Stimulated activated CD8-positive, alpha-beta memory T cell treated with anti-CD3 and anti-CD28 coated beads, Interleukin-4, amount 100 ng/mL, for 1 hour (primary cell): ENCODE data around the gene GTF3C2.

Source experiments
- DNase-seq, 2 donors: peaks; one replicate each; pipeline ENCODE4 v3.0.0-alpha.2; 2020; ENCODE audit warnings: low read depth in 2 of 2, low spot score in 1 of 2

Gene GTF3C2, protein sequence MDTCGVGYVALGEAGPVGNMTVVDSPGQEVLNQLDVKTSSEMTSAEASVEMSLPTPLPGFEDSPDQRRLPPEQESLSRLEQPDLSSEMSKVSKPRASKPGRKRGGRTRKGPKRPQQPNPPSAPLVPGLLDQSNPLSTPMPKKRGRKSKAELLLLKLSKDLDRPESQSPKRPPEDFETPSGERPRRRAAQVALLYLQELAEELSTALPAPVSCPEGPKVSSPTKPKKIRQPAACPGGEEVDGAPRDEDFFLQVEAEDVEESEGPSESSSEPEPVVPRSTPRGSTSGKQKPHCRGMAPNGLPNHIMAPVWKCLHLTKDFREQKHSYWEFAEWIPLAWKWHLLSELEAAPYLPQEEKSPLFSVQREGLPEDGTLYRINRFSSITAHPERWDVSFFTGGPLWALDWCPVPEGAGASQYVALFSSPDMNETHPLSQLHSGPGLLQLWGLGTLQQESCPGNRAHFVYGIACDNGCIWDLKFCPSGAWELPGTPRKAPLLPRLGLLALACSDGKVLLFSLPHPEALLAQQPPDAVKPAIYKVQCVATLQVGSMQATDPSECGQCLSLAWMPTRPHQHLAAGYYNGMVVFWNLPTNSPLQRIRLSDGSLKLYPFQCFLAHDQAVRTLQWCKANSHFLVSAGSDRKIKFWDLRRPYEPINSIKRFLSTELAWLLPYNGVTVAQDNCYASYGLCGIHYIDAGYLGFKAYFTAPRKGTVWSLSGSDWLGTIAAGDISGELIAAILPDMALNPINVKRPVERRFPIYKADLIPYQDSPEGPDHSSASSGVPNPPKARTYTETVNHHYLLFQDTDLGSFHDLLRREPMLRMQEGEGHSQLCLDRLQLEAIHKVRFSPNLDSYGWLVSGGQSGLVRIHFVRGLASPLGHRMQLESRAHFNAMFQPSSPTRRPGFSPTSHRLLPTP

DNA sequence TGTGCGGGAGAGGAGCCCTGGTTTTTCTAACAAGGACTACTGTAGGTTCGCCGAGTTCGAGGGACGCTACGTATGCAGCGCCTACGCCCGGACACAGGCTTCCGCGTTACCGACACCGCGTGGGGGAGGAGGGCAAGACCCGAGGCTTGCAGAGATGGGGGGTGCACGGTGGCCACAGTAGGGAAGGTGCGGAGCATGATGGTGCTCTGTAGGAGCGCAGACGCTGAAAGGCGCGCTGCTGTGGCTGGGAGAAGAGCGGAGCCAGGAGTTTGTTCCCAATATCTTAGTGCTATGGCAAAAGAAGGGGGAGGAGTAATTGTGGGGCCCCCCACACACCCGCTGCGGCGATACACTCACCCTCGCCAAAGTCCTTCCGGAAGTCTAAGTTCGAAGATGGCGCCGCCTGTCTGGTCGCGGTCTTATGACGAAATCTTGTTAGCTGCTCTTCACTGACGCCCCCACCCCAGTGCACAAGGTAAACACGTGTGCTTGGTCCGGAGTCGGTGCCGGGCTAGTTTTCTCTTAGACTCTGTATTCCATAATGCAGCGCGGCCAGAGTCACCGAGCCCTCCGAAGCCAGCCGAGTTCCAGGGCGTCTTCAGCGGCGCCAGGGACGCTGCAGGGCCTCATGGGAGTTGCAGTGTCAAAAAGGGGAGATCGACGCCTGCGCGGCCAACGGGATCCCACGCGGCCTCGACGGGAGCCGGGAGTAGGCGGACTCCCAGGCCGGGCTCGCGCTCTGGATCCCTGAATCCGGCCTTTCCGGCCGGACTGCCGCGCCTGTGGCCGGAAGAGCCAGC is at the start of gene GTF3C2:
Gene GTF3C2, minus strand, starts transcription at position 383 of the 800 bp plus-strand sequence. CDS start 13,210 bp downstream, outside the sequence.
- peak; percentile 85 to 92 for DNase-seq

DNA sequence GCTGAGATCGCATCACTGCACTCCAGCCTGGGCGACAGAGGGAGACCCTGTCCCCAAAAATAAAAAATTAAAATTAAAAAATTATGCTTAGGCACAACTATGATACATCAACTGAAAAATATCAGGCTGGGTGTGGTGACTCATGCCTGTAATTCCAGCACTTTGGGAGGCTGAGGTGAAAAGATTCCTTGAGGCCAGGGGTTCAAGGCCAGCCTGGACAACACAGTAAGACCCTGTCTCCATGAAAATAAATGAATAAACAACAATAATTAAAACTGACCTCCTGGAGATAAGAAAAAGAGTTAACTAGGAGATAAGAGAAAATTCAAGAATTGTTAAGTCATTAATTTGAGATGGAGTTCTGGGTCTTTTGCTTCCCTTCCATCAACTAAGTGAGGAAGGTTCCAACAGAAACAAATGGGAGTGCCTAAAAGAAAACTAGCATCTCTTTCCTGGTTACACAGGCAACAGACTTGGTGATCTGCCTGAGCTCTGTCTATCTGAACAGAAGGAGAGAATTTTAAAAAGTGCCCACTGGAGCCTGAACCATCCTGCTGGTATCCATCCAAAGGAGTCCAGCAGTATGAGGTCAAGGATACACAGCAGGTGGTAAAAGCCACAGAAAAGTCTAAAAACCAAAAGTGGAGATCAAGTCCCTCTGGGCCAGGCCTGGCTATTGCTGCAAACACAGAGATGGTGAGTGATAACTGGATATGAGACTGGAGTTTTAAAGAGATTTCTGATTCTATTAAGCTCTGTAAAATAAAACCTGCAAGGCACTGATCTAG is 44.0 kb upstream of the GTF3C2 start:
- no peak for DNase-seq

DNA sequence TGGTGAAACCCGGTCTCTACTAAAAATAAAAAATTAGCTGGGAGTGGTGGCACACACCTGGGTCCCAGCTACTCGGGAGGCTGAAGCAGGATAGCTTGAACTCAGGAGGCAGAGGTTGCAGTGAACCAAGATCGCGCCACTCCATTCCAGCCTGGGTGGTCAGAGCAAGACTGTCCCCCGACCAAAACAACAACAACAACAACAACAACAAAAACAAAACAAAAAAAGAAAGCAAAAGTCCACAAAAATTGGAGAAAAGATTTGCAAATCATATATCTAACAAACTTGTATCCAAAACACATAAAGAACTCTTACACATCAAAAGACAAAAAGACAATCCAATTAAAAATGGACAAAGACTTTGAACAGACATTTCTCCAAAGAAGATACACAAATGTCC is 42.4 kb upstream of the GTF3C2 start:
- DNase-seq = no peak

DNA sequence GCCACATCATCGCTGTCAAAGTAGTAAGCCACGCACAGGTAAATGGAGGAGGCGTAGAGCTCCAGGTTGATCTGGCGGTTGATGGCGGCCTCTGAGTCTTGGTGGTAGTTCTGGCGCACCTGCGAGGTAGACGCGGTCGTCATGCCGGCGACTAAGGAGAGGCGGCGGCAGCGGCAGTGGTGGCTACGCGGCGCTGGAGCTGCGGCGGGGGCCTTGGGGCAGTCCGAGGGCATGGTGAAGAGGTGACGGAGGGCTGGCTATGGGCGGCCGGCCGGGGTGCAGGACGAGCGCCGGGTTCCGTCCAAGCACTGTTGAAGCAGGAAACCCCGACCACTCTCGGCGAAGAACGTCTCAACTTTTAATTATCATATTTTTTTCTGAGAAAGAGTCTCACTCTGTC is 36.7 kb upstream of the GTF3C2 start:
- no peak for DNase-seq

DNA sequence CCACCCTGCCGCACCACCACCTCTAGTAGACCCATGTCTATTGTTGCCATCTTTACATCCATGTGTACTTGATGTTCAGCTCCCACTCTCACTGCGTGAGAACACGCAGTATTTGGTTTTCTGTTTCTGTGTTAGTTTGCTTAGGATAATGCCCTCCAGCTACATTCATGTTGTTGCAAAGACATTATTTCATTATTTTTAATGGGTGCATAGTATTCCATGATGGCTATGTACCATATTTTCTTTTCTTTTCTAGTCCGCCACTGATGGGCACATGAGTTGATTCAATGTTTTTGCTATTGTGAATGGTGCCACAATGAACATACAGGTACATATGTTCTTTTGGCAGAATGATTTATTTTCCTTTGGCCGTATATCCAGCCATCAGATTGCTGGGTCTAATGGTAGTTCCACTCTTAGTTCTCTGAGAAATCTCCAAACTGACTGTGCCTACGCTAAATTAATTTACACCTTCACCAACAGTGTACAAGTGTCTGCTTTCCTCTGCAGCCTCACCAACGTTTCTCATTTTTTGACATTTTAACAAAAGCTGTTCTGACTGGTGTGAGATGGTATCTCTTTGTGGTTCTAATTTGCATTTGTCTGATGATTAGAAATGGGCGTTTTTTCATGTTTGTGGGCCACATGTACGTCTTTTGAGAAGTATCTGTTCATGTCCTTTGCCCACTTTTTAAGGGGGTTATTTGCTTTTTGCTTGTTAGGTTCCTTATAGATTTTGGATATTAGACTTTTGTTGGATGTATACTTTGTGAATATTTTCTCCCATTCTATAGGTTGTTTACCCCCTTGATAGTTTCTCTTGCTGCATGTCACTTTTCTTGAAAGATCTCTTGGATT is 34.5 kb upstream of the GTF3C2 start:
- DNase-seq = no peak

DNA sequence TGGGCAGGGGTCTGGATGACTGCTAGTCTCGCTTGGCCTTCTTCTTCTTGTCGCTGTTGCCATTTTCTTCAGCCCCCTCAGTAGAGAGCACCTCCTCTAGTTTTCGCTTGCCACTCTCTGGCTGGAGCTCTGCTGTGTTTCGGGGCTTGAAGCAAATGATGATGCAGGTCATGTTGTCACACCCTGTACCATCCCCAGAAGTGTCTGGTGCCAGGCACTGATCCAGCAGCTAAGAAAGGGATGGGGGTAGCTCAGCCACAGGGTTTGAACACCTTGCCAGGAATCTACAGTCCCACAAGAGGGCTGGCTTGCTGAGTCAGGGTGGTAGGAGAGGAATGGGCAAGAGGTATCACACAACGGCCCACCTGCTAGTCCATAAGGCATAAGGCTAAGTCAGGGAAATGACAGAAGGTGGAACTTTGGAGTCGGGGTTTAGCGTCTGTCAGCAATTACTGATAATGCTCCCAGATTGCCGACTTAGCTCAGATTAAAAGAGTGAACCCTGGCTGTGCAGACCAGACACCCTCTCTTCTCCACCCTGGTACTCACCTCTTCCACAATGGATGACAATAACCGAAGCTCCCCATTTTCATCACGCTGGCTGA is 25.1 kb upstream of the GTF3C2 start:
- DNase-seq = no peak

DNA sequence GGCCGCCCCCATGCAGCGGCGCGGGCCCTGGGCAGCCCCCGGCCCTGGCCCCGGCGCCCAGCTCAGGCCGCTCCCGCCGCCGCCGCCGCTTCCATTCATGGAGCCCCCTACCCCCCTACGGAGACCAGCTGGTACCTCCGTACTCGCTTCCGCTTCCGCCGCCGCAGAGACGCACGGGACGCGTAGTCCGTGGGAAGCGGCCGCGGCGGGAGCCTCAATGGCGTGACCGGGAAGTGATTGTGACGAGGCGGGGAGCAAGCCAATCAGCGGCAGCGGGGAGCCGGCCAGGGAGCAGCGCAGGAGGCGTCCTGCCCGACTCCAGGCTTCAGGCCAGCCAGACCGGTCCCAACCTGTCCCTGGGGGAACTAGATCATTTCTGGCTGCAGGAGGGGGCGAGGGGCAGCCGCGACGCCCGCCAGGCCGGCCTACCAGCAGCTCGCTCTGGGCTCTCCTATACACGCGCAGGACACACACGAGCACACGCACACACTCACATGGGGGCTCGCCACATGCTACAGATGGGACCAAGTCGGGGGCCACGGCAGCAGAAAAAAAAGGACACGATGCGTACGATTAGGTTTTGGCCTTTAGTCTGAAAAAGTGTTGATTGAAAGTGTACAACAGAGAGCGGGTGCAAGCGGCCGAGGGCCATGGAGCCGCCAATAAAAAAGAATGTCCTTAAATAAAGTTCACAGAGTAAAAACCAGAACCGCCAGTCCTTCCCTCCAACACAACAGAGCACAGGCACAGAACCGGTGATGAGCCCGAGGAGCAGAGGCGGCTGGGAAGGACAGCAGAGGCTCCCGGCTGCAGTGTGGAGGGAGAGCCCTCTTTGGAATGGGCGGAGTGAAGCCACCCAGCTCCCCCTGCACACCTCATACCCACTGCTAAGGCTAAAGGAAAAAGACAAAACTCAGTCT is 24.3 kb upstream of the GTF3C2 start, which contains the start of gene ZNF513:
Gene ZNF513, minus strand, starts transcription at position 109 of the 920 bp plus-strand sequence. CDS start 208 bp downstream, outside the sequence.
- DNase-seq = peak; percentile 66 to 72

DNA sequence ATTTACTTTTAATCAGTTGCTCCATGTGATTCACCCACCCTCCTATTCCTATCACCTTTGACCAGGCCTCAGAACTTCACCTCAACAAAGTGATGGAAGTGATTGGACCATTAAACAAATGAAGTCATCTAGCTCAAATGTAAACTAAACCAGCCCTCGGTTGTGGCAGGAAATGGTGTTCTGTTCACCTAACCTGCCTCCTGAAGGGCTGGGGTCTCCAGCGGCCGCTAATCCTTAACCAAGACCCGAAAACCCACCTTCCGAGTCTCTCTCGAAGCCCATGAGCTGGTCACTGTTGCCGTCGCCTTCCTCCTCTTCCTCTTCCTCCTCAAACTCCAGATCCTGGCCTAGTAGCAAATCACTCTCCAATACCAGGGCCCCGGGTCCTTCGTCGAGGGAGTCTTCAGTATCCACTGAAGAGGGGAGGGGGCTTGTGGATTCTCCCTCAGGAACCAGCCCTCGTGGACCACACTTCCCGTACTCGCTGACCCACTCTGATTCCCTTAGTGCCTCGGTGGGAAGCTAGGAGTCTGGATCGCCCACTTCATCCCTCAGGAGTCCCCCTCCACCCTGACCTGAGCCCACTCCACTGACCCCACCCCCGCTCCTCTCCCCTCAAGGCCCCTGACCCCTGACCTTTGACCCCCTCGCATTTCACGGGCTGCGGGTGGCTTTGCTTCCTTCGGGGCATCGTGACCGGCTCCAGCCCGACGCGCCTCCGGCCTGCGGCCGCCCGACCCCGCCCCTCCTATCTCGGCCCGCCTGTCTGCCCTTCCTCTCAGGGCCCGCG is 23.5 kb upstream of the GTF3C2 start:
- DNase-seq = no peak

DNA sequence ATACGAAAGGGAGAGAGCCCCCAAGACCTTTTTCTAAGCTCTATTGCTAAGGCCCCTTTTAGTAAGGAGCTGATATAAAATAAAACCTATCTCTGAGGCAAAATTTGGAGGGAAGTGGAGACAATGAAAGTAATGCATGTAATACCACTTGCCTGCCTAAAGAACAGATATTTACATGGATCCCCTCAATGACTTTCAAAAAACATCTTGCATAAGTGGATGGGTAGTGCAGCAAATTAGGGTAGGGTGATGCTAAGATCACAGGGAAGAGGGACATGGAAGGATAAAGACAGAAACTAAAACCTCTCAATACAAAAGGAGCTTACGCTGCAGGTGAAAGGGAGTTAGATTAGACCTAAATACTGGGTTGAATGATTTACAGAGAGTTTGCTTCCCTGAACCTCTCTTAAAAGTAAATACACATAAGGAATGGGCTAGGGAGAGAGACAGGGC is 22.8 kb upstream of the GTF3C2 start:
- DNase-seq = no peak

DNA sequence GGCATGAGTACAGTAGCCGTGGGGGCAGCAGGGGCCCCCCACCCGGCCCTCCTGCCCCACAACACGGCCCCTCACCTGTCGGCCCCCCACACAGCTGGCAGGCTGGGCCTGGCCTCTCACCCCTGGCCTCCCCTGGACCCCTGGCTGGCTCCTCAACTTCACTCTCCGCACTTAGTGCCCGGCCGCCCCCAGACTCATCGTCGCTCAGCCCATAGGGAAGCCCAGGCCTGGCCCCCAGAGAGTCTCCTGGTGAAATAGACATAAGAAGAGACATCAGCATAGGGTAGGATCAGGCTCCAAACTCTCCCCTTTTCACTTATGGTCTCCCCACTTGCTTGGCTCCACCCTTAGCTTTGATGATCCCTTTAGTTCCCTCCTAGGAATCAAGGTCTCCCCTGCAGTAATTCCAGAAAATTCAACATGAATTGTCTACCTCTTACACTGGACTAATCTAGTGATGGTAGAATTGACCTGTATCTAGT is 22.3 kb upstream of the GTF3C2 start:
- DNase-seq = no peak

DNA sequence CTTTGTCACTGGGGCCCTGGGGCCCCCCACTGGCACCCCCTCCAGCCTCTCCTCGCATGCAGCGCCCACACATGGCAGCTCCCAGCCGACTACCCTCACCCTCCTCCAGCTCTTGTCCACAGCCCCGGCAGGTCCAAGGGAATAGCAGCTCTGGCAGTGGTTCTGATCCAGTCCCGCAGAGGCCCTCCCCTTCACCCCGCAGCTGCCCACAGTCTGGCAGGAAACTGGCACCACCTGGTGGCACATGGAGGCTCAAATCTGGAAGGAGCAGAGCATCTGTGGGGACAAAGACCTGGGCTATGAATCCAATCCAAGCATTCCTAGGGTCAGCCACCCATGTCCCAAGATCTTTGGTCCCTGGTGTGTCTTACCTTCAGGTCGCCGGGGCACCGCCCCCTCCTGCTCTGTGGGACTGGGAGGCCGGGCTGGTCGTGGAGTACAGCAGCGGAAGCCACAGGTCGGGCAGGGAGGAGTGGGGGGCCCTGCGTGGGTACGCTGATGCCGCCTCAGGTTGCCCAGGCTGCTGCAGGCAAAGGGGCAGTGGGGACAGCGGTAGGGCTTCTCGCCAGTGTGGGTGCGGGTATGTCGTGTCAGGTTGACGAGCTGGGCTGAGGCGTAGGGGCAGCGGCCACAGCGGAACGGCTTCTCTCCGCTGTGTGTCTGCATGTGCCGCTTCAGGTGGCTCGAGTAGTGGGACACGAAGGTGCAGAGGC is 21.7 kb upstream of the GTF3C2 start:
- DNase-seq = no peak

DNA sequence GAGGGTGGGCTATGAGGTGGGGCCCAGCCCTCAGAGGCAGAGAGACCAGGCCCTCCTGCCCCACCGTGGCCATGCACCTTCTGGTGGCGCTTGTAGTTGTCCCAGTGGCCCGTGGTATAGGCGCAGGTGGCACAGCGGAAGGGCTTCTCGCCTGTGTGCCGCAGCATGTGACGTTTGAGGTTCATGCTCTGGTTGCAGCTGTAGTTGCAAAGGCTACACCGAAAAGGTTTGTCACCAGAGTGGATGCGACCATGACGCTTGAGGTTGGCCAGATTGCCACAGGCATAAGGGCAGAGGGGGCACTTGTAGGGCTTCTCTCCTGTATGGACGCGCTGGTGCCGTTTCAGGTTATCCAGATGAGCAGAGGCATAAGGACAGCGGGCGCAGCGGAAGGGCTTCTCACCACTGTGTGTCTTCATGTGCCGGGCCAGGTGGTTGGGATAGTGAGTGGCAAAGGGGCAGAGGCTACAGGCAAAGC is 21.1 kb upstream of the GTF3C2 start:
- DNase-seq = no peak

DNA sequence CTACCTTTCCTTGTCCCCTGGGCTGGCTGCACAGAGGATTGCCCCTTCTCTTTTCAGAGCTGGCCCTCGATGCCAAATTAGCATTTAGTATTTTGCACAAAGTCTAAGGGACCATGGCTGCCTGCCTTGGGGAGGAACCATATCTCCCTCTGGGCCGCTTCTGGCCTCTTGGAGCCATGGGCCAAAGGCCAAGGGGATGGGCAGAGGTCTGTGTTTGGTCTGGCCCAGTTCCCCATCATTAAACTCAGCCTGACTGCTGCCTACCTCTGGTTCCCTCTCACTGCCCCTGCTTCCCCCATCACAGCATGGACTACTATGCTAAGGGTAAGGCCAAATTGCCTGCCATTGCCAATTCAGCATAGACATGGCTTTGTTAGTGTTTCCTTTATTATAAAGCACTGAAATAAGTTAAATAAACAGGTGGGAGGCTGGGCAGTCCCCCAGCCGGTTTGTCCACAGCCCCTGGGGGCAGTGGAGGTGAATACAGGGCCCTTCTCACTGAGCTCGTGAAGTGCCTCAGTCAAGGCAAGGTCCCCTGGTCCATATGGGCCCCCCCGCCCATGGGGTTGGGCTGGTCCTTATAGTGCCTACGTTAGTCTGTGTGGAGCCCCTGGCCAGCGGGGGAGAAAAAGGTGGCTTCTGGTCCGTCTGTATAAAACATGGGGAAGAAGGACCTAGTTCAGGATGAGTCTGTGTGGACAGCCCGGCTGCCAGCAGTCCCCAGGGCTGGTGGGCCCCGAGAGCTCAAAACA is 20.5 kb upstream of the GTF3C2 start:
- DNase-seq = no peak

DNA sequence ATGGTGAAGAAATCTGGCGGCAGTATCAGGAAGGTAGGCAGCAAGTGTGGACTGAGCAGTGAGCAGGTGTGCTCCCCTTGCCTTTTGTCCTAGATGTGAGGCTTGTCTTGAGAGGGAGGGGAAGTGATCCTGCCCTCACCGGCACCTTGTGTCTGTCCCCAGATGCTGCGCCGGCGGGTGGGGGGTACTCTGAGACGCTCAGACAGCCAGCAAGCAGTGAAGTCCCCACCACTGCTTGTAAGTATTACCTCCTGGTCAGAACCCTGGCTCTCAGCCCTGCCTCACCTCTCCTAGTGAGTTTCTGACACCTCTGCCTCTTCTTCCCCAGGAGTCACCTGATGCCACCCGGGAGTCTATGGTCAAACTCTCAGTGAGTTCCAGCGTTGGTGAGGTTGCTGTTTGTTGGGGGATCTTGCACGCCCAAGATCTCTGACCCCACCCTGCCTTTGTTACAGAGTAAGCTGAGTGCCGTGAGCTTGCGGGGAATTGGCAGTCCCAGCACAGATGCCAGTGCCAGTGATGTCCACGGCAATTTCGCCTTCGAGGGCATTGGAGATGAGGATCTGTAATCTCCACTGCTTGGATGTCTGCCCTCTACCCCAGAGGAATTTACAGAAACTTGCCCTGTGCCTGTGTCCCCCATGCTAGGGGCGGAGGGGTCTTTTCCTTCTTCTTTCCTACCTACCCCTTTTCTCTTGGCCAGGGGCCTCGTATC is 19.7 kb upstream of the GTF3C2 start:
- no peak for DNase-seq
